ENCODE results near the gene PHF20. TPM values are rescaled to one million over a fixed set of nuclear protein-coding genes. Genes with fewer than 3 reads are reported as not detected.

The PHF20 gene
- total RNA-seq, 6 experiments from 2014 or later, result 31.5 to 40.9 (median 36.2) TPM

- Mint-ChIP-seq H3K4me1 (ENCODE audit: low read depth) (no peaks in the 10 kb centered on the region), H3K27ac (no peak overlapping the region), H3K36me3 (ENCODE audit: low read depth) (peaks cover 21% of the 10 kb centered on the region), H3K9me3 (no peaks in the 10 kb centered on the region), H3K27me3 (ENCODE audit: insufficient read depth) (no peaks in the 10 kb centered on the region), H3K4me3 (no peak overlapping the region)
- DNase-seq, result no peak
- no peak for TF ChIP-seq CTCF (IDR thresholded peaks at IDR 0.05)
These were observed 138.4 kb downstream of the PHF20 start for GRCh38 chr20:35910254-35910653.

- H3K4me1 Mint-ChIP-seq (ENCODE audit: low read depth), result no peaks in the 10 kb centered on the region
- no peak for TF ChIP-seq CTCF (IDR thresholded peaks at IDR 0.05)
- H3K4me3 Mint-ChIP-seq, result no peak overlapping the region
- peaks cover under 1% of the 10 kb centered on the region; the same call in 1 of the 2 replicates for H3K27me3 Mint-ChIP-seq (ENCODE audit: insufficient read depth)
- H3K9me3 Mint-ChIP-seq, result no peaks in the 10 kb centered on the region
- DNase-seq, result no peak
- no peak overlapping the region for H3K27ac Mint-ChIP-seq
- H3K36me3 Mint-ChIP-seq (ENCODE audit: low read depth), result peaks cover 21% of the 10 kb centered on the region; the same call in 1 of the 2 replicates
These were observed 141.1 kb downstream of the PHF20 start for GRCh38 chr20:35912881-35913280.

GRCh38 chr20:35917077-35917476, 145.3 kb downstream of the PHF20 start:
- TF ChIP-seq CTCF (IDR thresholded peaks at IDR 0.05), result no peak
- no peaks in the 10 kb centered on the region for H3K9me3 Mint-ChIP-seq
- H3K27me3 Mint-ChIP-seq (ENCODE audit: insufficient read depth), result peaks cover 3% of the 10 kb centered on the region
- H3K36me3 Mint-ChIP-seq (ENCODE audit: low read depth), result peaks cover 25% of the 10 kb centered on the region
- H3K4me1 Mint-ChIP-seq (ENCODE audit: low read depth), result no peaks in the 10 kb centered on the region
- no peak for DNase-seq
- H3K27ac Mint-ChIP-seq, result no peak overlapping the region
- H3K4me3 Mint-ChIP-seq, result no peak overlapping the region

GRCh38 chr20:35918021-35918420, 146.2 kb downstream of the PHF20 start:
- peaks cover 25% of the 10 kb centered on the region for H3K36me3 Mint-ChIP-seq (ENCODE audit: low read depth)
- no peak overlapping the region for H3K4me3 Mint-ChIP-seq
- DNase-seq, result no peak
- no peak overlapping the region for H3K27ac Mint-ChIP-seq
- no peaks in the 10 kb centered on the region for H3K9me3 Mint-ChIP-seq
- TF ChIP-seq CTCF (IDR thresholded peaks at IDR 0.05), result no peak
- peaks cover 3% of the 10 kb centered on the region for H3K27me3 Mint-ChIP-seq (ENCODE audit: insufficient read depth)
- H3K4me1 Mint-ChIP-seq (ENCODE audit: low read depth), result no peaks in the 10 kb centered on the region

GRCh38 chr20:35920523-35920922, 148.7 kb downstream of the PHF20 start:
- no peaks in the 10 kb centered on the region for H3K4me1 Mint-ChIP-seq (ENCODE audit: low read depth)
- peaks cover 16% of the 10 kb centered on the region for H3K36me3 Mint-ChIP-seq (ENCODE audit: low read depth)

More at GRCh38 chr20:35920523-35920922, 148.7 kb downstream of the PHF20 start:
- no peak for DNase-seq
- Mint-ChIP-seq H3K9me3 (no peaks in the 10 kb centered on the region), H3K4me3 (no peak overlapping the region), H3K27me3 (ENCODE audit: insufficient read depth) (peaks cover 3% of the 10 kb centered on the region), H3K27ac (no peak overlapping the region)
- TF ChIP-seq CTCF (IDR thresholded peaks at IDR 0.05), result no peak
